Ureter (tissue), 1 donor: Measurements from ENCODE around the gene MYL5. TPM values are rescaled to one million over a fixed set of nuclear protein-coding genes. Genes with fewer than 3 reads are reported as not detected.
"Not testable (repeated sequence)": the region's sequence is repeated elsewhere in the genome, so short reads cannot be mapped to it uniquely, and the experiment has no call there.

ENCODE experiments used
- DNase-seq: peaks from one replicate; pipeline ENCODE4 v3.0.0-alpha.2; 2020; ENCODE audit warnings: low spot score
- total RNA-seq: library from RNA; stranded (reverse); gene quantifications from one replicate; pipeline ENCODE4 v1.2.4, GENCODE V29; 2023
- donor health status: DM: yes; HTN: yes; CAD: no.

Gene MYL5
- total RNA-seq, 1 donor from 2014 or later, result 46.0 TPM

GRCh38 chr4:635851-636627 is 38.3 kb upstream of the MYL5 start:
- DNase-seq, result no peak

GRCh38 chr4:636628-637159 is 37.6 kb upstream of the MYL5 start:
- DNase-seq, result no peak

- DNase-seq, result no peak
Measured at GRCh38 chr4:637536-638280, 36.6 kb upstream of the MYL5 start.

GRCh38 chr4:642366-642765 is 32.0 kb upstream of the MYL5 start:
- DNase-seq, result not testable (repeated sequence)

GRCh38 chr4:646460-646859 is 27.9 kb upstream of the MYL5 start:
- DNase-seq, result no peak

GRCh38 chr4:647481-647880 is 26.9 kb upstream of the MYL5 start:
- no peak for DNase-seq

GRCh38 chr4:648579-649292 is 25.6 kb upstream of the MYL5 start:
- no peak for DNase-seq

GRCh38 chr4:649293-649625 is 25.1 kb upstream of the MYL5 start:
- DNase-seq, result no peak

- DNase-seq, result no peak
Measured at GRCh38 chr4:649751-650310, 24.5 kb upstream of the MYL5 start.

- no peak for DNase-seq
Measured at GRCh38 chr4:650461-650860, 23.9 kb upstream of the MYL5 start.

- DNase-seq, result no peak
Measured at GRCh38 chr4:650951-651883, 23.1 kb upstream of the MYL5 start.

- no peak for DNase-seq
Measured at GRCh38 chr4:651884-652642, 22.3 kb upstream of the MYL5 start.

GRCh38 chr4:653080-653821 is 21.1 kb upstream of the MYL5 start:
- DNase-seq, result no peak

GRCh38 chr4:653831-654502 is 20.4 kb upstream of the MYL5 start:
- no peak for DNase-seq

- no peak for DNase-seq
Measured at GRCh38 chr4:654503-654845, 19.9 kb upstream of the MYL5 start.

GRCh38 chr4:654871-655463 is 19.4 kb upstream of the MYL5 start:
- no peak for DNase-seq

GRCh38 chr4:655464-656151 is 18.7 kb upstream of the MYL5 start:
- DNase-seq, result no peak
